GM18870 (cell line): ENCODE data around the gene NCKAP1.
"Not testable (repeated sequence)": the region's sequence is repeated elsewhere in the genome, so short reads cannot be mapped to it uniquely, and the experiment has no call there.

Experiments used
- ATAC-seq: cut with Tn5 transposase; IDR thresholded peaks from one replicate; pipeline ENCODE4 v1.9.1; 2021; ENCODE audit warnings: moderate library complexity; ENCODE audit not compliant: unreplicated experiment

Gene NCKAP1

DNA sequence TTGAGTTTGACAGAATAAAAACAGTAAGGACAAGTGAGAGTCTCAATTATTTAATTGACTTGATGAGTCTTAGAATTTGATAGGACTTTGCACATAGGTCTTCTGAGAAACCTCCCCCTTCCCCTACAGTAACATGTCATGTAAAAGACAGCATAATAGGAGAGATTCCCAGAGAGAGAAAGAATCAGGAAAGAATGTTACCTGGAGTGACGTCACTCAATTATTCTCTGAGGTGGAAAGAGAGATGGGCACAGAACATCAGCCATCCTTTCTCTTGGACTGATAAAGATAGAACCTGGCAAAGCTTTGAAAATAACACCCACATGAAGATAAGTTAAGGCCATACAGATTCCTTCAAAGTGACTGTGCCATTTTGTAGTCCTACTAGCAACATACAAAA is 152.5 kb downstream of the NCKAP1 start:
- ATAC-seq: no peak

DNA sequence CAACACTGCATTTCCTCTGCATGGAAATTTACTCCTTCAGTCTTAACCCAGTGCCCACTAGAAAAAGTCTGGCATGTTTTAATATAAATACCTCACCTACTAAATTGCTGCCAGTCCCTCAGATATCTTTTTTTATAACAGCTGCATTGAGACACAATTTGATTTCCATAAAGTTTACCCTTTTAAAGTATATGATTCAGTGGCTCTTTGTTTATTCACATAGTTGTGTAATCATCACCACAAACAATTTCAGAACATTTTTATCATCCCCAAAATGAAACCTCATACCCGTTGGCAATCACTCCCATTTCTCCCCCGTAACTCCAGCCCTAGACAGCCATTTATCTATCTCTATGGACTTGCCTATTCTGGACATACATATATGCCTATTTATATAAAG is 154.8 kb downstream of the NCKAP1 start:
- ATAC-seq: no peak

DNA sequence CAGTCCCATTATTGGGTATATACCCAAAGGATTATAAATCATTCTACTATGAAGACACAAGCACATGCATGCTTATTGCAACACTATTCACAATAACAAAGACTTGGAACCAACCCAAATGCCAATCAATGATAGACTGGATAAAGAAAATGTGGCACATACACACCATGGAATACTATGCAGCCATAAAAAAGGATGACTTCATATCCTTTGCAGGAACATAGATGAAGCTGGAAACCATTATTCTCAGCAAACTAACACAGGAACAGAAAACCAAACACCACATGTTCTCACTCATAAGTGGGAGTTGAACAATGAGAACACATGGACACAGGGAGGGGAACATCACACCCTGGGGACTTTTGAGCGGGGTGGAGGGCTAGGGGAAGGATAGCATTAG is 158.2 kb downstream of the NCKAP1 start:
- ATAC-seq: not testable (repeated sequence)

DNA sequence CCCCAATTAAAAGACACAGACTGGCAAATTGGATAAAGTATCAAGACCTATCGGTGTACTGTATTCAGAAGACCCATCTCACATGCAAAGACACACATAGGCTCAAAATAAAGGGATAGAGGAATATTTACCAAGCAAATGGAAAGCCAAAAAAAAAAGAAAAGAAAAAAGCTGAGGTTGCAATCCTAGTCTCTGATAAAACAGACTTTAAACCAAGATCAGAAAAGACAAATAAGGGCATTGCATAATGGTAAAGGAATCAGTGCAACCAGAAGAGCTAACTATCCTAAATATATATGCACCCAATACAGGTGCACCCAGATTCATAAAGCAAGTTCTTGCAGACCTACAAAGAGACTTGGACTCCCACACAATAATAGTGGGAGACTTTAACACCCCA is 161.6 kb downstream of the NCKAP1 start:
- not testable (repeated sequence) for ATAC-seq

DNA sequence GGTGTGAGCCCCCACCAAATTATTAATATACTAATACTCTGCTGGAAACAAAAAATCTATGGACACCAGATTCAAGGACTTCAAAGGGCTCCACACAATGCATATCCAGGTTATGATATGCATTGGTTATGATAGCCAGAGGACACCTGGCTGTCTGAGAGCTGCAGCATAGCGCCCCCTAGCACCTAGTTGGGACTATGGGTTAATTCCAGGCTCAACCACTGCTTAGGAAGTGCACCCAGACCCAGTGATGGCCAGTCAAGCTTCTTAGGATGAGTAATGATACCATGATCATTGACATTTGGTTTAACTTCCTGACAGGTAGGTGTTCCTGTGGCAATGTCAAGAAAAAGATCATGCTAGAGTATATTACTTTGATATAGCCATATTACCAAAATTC is 168.0 kb downstream of the NCKAP1 start:
- ATAC-seq: no peak

DNA sequence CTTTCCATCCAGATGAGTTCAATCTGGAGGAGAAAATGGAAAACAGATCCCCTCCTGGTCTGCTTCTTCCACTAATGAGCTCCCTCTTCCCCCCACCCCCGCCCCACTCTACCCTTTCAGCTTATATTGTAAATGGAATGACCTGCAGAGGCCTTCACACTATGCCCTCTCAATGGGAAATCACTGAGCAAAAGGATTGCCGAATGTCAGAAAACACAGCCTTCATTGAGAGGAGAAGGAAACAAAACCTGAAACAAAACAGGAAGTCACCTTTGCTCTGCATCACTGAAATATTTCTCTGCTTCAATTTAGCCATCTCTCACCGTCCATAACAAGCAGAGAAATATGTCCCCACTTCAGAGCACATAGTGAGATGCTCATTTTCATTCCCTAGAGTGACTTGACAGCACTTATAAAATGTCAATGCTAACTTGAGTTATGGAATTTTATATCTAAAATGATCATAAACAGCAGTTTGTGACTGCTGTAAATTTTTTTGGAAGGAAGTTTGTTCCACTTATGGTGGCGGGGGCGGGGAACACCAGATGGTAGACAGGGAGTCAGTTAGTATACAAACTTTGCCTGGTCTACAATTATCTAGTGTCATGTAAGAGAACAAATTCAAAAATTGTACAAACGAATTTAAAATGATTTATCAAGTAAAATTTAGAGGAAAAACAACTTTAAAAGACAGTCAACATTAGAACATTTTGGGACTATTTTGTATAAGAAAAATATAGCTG is 170.0 kb downstream of the NCKAP1 start:
- ATAC-seq: no peak

DNA sequence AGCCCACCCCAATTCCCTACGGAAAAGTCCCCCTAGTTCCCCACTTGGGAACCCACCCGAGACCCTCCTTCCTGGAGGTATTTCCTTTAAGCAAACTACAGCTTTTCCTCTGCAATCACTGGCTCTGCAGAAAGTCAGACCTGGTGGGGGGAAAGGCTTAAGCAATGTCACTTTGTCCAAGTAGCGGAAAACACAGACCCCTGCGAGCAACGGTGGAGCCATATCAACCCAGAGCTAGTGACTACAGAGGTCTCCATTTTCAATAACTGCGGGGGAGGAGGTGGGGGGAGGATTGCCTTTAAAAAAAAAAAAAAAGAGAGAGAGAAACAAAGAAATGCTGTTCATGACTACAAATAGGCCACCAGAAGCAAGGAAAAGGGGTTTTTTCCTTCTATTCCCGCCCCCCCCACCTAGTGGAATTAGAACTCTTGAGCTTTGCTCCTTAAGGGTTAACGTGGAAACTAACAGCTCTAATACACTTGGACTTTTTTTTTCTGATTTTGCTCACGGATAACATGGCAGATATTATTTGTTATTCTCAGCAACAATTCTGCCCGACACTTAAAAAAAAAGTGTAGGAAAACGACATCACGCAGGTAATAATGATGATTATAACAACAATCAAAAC is 170.7 kb downstream of the NCKAP1 start:
- no peak for ATAC-seq

DNA sequence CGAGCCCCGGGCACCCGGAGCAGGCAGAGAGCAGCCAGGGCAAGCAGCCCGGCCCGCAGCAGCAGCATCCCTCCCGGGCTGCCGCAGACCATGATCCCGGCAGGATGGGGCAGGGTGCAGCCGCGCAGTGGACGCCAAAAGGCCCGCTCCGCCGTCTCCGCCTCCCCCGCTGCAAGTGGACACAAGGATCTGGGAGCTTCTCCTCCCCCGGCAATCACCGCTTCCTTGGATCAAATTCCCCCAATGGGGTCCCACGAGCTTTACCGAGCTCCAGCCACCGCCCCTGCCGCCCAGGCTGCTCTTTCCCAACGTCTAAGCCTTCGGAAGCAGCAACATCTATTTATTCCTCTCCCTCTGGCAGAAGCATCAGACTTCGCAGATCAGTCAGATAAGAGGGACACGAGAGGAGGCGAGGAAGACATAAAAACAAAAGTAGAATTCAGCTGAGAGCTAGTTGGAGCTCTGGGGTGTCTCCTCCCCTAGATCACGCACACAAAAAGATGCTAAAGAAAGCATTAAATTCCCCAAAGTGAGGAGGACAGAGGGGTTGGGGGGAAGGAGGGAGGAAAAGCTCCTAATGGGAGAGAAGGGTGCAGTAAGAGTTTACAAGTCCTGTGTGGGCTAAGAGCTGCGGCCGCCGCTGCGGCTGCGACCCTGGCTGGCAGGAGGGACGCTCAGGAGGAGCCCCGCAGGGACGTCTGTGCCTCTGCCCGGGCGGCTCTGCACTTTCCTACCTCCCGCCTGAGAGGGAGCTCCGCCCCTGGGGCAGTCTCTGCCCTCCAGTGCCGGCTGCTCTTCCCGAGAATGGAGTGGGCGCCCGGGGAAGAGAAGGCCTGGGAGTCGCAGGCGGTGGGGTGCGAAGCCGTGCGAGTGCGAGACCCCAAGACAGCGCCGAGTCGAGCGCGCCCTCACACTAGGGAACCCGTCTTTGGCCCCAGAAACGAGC is 171.5 kb downstream of the NCKAP1 start, which contains the start of gene FRZB:
Gene FRZB (minus strand): TSS at position 177 of the 946 bp plus-strand sequence. CDS start 85 bp downstream, at position 92.
- no peak for ATAC-seq

DNA sequence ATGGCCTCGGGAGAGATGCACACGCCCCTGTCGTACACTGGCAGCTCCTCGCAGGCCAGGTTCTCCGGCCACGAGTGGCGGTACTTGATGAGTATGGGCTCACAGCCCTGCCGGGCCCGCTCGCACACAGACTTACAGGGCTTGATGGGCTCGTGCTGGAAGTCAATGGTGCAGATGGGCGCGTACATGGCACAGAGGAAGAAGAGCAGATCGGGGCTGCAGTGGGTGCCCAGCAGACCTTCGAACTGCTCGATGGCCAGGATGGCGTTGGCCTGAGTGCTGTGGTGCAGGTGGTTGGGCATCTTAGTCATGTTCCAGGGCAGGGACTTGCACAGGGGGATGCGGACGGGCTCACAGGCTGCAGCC is 172.2 kb downstream of the NCKAP1 start:
- ATAC-seq: no peak

DNA sequence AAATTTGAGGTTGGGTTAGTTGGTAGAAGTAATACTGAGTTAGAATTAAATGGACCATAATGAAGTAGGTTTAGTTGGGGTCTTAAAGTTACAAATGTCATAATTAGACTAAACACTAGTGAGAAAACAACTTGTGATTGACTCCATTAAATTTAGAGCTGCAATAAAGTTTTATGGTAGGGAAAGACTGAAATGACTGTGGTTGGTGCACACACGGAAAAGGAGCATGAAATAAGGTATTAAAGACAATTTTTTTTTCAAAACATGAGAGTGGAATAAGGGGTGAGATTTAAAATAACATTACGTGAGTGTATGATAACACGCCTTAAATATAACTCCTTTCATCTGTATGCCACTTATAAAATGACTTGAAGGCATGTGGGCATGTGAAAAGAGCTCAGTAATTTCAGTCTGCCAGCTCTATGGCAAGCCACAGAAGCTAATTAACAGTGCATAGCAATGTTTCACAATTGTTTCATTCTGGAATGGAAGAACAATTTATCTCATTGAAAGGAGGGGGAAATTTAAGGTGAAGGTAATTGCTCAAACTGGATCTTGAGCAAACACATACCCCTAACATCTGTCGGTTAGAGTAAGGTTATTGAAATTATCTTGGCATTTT is 173.2 kb downstream of the NCKAP1 start:
- no peak for ATAC-seq

DNA sequence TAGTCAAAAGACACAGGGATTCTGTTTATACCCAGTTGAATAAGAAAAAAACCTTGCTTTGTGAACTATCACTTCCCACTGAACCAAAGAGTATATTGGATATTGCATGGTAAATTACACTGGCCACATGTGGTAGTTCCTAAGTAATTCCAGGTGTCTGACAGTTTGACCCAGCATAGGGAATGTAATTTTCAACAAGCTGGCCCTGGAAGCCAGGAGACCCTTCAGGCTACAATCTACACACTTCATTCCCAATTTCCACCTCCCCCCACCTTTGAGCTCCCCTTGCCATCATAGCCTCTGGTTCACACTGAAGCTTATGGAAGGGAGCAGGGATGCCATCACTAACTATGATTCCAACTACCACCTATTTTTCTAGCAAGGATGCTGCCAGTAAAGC is 174.6 kb downstream of the NCKAP1 start:
- no peak for ATAC-seq

DNA sequence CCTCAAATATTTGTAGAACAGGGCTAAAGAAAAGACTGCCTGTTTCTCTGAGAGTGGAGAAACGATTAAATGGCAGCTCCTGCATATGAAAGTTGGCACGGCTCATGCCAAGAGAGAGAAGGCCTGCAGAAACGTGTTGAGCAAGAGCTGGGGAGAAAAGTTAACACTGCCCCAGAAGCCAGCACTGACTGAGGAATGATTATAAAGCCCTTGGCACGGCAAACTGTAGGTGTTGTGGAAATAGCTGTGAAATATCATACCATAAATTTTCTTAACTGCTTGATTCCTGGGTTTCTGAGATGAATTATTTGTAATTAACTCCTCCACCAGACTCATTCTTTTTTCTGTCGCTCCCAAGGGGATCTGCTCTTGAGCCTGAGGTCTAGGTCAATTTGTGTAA is 176.2 kb downstream of the NCKAP1 start:
- ATAC-seq: no peak

DNA sequence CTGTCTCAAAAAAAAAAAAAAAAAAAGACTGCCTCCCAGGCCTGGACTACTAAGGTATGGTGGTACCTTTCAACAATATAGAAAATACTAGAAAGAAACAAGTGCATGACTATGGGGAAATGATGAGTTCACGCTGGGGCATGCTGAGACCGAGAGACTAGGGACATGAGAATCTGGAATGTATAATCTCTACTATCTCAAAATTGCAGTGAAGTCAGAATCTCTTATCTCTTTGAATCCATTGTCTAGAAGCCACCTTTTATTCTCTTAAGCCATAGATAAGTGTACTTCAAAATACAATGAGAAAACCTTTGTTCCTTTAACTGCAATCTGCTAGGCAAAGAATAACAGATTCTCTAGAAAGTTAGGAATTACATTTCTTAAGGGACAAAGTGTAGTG is 177.4 kb downstream of the NCKAP1 start:
- no peak for ATAC-seq
